Measurements from ENCODE around the gene TAF5.

DNA sequence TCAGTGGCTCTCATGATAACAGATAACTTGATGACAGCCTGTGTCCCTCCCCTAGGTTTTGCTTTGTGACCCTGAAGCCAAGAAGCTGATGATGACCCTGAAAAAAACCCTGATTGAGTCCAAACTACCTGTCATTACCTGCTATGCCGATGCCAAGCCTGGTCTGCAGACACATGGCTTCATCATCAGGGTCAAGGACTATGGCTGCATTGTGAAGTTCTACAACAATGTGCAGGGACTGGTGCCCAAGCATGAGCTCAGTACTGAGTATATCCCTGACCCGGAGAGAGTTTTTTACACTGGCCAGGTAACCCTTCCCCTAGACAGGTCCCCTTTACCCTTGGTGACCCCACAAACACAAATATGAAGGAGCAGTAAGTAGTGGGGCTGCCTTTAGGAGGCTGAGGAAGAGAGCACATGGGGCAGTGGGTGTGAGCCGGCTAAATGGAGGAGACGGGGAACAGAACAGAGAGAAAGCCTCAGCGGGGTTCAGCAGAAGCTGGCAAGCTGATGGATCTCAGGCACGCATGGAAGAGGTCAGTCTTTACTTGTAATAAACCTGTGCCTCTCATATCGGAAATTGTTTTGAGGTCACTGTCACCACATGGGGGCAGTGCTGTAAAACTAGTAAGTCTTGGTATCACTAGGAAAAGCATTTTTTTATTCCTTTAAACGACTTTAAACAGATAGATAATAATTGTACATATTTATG lies 48.8 kb downstream of the TAF5 start:
- TF ChIP-seq, protein P1, sequence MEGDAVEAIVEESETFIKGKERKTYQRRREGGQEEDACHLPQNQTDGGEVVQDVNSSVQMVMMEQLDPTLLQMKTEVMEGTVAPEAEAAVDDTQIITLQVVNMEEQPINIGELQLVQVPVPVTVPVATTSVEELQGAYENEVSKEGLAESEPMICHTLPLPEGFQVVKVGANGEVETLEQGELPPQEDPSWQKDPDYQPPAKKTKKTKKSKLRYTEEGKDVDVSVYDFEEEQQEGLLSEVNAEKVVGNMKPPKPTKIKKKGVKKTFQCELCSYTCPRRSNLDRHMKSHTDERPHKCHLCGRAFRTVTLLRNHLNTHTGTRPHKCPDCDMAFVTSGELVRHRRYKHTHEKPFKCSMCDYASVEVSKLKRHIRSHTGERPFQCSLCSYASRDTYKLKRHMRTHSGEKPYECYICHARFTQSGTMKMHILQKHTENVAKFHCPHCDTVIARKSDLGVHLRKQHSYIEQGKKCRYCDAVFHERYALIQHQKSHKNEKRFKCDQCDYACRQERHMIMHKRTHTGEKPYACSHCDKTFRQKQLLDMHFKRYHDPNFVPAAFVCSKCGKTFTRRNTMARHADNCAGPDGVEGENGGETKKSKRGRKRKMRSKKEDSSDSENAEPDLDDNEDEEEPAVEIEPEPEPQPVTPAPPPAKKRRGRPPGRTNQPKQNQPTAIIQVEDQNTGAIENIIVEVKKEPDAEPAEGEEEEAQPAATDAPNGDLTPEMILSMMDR (conservative IDR thresholded peaks at IDR 0.05; ENCODE audit: low read depth in 2 of 2): peak; percentile 66
- TF ChIP-seq EZH2phosphoT487 (IDR thresholded peaks at IDR 0.05; ENCODE audit: unreplicated experiment) (no peak), EZH2 (IDR thresholded peaks at IDR 0.05; ENCODE audit: low read depth, unreplicated experiment) (no peak), ETS1 (IDR thresholded peaks at IDR 0.05) (no peak), ZNF331 (CRISPR knock-in tag; IDR thresholded peaks at IDR 0.05; ENCODE audit: low read depth) (no peak), CREB1 (CRISPR knock-in tag; IDR thresholded peaks at IDR 0.05; ENCODE audit: low read depth) (no peak), JUNB (IDR thresholded peaks at IDR 0.05; ENCODE audit: unreplicated experiment) (no peak), POLR2AphosphoS5 (IDR thresholded peaks at IDR 0.05; ENCODE audit: low read depth) (no peak)
- TF ChIP-seq, protein P2, sequence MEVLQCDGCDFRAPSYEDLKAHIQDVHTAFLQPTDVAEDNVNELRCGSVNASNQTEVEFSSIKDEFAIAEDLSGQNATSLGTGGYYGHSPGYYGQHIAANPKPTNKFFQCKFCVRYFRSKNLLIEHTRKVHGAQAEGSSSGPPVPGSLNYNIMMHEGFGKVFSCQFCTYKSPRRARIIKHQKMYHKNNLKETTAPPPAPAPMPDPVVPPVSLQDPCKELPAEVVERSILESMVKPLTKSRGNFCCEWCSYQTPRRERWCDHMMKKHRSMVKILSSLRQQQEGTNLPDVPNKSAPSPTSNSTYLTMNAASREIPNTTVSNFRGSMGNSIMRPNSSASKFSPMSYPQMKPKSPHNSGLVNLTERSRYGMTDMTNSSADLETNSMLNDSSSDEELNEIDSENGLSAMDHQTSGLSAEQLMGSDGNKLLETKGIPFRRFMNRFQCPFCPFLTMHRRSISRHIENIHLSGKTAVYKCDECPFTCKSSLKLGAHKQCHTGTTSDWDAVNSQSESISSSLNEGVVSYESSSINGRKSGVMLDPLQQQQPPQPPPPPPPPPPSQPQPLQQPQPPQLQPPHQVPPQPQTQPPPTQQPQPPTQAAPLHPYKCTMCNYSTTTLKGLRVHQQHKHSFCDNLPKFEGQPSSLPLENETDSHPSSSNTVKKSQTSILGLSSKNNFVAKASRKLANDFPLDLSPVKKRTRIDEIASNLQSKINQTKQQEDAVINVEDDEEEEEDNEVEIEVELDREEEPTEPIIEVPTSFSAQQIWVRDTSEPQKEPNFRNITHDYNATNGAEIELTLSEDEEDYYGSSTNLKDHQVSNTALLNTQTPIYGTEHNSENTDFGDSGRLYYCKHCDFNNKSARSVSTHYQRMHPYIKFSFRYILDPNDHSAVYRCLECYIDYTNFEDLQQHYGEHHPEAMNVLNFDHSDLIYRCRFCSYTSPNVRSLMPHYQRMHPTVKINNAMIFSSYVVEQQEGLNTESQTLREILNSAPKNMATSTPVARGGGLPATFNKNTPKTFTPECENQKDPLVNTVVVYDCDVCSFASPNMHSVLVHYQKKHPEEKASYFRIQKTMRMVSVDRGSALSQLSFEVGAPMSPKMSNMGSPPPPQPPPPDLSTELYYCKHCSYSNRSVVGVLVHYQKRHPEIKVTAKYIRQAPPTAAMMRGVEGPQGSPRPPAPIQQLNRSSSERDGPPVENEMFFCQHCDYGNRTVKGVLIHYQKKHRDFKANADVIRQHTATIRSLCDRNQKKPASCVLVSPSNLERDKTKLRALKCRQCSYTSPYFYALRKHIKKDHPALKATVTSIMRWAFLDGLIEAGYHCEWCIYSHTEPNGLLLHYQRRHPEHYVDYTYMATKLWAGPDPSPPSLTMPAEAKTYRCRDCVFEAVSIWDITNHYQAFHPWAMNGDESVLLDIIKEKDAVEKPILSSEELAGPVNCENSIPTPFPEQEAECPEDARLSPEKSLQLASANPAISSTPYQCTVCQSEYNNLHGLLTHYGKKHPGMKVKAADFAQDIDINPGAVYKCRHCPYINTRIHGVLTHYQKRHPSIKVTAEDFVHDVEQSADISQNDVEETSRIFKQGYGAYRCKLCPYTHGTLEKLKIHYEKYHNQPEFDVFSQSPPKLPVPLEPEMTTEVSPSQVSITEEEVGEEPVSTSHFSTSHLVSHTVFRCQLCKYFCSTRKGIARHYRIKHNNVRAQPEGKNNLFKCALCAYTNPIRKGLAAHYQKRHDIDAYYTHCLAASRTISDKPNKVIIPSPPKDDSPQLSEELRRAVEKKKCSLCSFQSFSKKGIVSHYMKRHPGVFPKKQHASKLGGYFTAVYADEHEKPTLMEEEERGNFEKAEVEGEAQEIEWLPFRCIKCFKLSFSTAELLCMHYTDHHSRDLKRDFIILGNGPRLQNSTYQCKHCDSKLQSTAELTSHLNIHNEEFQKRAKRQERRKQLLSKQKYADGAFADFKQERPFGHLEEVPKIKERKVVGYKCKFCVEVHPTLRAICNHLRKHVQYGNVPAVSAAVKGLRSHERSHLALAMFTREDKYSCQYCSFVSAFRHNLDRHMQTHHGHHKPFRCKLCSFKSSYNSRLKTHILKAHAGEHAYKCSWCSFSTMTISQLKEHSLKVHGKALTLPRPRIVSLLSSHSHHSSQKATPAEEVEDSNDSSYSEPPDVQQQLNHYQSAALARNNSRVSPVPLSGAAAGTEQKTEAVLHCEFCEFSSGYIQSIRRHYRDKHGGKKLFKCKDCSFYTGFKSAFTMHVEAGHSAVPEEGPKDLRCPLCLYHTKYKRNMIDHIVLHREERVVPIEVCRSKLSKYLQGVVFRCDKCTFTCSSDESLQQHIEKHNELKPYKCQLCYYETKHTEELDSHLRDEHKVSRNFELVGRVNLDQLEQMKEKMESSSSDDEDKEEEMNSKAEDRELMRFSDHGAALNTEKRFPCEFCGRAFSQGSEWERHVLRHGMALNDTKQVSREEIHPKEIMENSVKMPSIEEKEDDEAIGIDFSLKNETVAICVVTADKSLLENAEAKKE (CRISPR knock-in tag; IDR thresholded peaks at IDR 0.05): no peak
